Retinal pigment epithelial cell (primary cell): Measurements from ENCODE around the gene SYNM.

Experiments
- DNase-seq: peaks from one replicate; pipeline ENCODE4 v3.0.0-alpha.2; 2010; ENCODE audit warnings: low read depth
- H3K4me3 ChIP-seq: 2 replicates; pipeline ENCODE4 v1.5.1; 2011; ENCODE audit warnings: mild to moderate bottlenecking, low read length, control low read depth, moderate library complexity
- CTCF ChIP-seq: conservative IDR thresholded peaks from 2 replicates; pipeline ENCODE4 v1.5.1; 2011; ENCODE audit warnings: low read depth, low read length, control low read depth, inconsistent platforms

The SYNM gene

DNA sequence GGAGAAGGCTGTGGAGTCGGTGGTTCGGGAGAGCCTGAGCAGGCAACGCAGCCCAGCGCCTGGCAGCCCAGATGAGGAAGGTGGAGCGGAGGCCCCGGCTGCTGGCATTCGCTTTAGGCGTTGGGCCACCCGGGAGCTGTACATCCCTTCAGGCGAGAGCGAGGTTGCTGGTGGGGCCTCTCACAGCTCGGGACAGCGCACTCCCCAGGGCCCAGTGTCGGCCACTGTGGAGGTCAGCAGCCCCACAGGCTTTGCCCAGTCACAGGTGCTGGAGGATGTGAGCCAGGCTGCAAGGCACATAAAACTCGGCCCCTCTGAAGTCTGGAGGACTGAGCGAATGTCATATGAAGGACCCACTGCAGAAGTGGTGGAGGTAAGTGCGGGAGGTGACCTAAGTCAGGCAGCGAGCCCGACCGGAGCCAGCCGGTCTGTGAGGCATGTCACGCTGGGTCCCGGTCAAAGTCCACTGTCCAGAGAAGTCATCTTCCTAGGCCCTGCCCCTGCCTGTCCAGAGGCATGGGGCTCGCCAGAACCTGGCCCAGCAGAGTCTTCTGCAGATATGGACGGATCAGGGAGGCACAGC, 26.7 kb downstream of the SYNM start:
- H3K4me3 ChIP-seq: no peak overlapping the region
- TF ChIP-seq CTCF: no peak
- no peak for DNase-seq

DNA sequence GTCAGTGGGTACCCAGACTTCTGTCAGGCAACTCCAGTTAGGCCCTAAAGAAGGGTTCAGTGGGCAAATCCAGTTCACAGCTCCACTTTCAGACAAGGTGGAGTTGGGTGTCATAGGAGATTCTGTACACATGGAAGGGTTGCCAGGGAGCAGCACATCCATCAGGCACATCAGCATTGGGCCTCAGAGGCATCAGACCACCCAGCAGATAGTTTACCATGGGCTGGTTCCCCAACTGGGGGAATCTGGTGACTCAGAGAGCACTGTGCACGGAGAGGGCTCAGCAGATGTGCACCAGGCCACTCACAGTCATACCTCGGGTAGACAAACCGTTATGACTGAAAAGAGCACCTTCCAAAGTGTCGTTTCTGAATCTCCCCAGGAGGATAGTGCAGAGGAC, 27.2 kb downstream of the SYNM start:
- TF ChIP-seq CTCF: no peak
- no peak overlapping the region for H3K4me3 ChIP-seq
- no peak for DNase-seq

GRCh38 chr15:99132634-99133287, 27.9 kb downstream of the SYNM start:
- H3K4me3 ChIP-seq: no peak overlapping the region
- TF ChIP-seq CTCF: no peak
- DNase-seq: no peak

DNA sequence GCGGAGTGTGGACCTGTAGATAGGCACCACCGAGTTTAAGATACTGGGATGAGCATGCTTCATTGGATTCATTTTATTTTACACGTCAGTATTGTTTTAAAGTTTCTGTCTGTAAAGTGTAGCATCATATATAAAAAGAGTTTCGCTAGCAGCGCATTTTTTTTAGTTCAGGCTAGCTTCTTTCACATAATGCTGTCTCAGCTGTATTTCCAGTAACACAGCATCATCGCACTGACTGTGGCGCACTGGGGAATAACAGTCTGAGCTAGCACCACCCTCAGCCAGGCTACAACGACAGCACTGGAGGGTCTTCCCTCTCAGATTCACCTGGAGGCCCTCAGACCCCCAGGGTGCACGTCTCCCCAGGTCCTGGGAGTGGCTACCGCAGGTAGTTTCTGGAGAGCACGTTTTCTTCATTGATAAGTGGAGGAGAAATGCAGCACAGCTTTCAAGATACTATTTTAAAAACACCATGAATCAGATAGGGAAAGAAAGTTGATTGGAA, 29.5 kb downstream of the SYNM start:
- no peak overlapping the region for H3K4me3 ChIP-seq
- no peak for DNase-seq
- TF ChIP-seq CTCF: no peak

DNA sequence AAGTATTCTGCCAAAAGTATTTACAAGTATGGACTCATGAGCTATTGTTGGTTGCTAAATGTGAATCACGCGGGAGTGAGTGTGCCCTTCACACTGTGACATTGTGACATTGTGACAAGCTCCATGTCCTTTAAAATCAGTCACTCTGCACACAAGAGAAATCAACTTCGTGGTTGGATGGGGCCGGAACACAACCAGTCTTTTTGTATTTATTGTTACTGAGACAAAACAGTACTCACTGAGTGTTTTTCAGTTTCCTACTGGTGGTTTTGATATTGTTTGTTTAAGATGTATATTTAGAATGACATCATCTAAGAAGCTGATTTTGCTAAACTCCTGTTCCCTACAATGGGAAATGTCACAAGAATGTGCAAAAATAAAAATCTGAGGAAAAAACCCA, 30.3 kb downstream of the SYNM start:
- DNase-seq: no peak
- TF ChIP-seq CTCF: no peak
- no peak overlapping the region for H3K4me3 ChIP-seq

GRCh38 chr15:99137111-99137546, 32.2 kb downstream of the SYNM start:
- TF ChIP-seq CTCF: no peak

GRCh38 chr15:99137877-99138276, 33.0 kb downstream of the SYNM start:
- no peak for TF ChIP-seq CTCF
- DNase-seq: no peak
- no peak overlapping the region for H3K4me3 ChIP-seq

More at GRCh38 chr15:99137111-99137546, 32.2 kb downstream of the SYNM start:
- H3K4me3 ChIP-seq: no peak overlapping the region
- DNase-seq: no peak
